Measurements from ENCODE around the gene MYO10.

DNA sequence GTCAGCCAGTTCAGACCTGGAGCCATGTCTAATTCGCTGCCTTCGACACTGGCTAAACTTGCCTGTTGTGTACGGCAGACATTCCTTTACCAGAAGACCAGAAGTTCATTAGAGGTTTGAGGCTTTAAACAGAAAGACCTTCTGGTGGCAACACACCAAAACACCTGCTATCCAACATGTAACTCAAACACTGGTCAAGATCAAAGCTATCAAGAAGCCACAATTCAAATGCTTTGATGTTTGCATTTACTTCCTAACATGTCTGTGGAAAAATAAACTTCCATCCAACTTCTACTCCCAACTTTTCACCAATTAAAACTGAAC is 228.3 kb downstream of the MYO10 start:
- TF ChIP-seq, protein P1, sequence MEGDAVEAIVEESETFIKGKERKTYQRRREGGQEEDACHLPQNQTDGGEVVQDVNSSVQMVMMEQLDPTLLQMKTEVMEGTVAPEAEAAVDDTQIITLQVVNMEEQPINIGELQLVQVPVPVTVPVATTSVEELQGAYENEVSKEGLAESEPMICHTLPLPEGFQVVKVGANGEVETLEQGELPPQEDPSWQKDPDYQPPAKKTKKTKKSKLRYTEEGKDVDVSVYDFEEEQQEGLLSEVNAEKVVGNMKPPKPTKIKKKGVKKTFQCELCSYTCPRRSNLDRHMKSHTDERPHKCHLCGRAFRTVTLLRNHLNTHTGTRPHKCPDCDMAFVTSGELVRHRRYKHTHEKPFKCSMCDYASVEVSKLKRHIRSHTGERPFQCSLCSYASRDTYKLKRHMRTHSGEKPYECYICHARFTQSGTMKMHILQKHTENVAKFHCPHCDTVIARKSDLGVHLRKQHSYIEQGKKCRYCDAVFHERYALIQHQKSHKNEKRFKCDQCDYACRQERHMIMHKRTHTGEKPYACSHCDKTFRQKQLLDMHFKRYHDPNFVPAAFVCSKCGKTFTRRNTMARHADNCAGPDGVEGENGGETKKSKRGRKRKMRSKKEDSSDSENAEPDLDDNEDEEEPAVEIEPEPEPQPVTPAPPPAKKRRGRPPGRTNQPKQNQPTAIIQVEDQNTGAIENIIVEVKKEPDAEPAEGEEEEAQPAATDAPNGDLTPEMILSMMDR (conservative IDR thresholded peaks at IDR 0.05; ENCODE audit: low read depth, low read length) = no peak
- TF ChIP-seq EZH2 (IDR thresholded peaks at IDR 0.05; ENCODE audit: borderline replicate concordance, low read depth, low read length, poor library complexity, severe bottlenecking) = no peak

All from A673 (cell line).